Stimulated activated CD4-positive, alpha-beta T cell treated with anti-CD3 and anti-CD28 coated beads, Interleukin-15, amount 100 ng/mL, for 48 hours (primary cell): ENCODE results near the gene GAGE1.
A peak's percentile ranks its signal among the peaks of the same experiment; 100 is the strongest.
"Not testable (repeated sequence)": the region's sequence is repeated elsewhere in the genome, so short reads cannot be mapped to it uniquely, and the experiment has no call there.

ENCODE experiments used
- DNase-seq, 2 donors: peaks; one replicate each; pipeline ENCODE4 v3.0.0-alpha.2; 2020; ENCODE audit warnings: low read depth in 2 of 2

The GAGE1 gene

GRCh38 chrX:49598720-49599119, at the start of gene GAGE1:
Gene GAGE1, plus strand, starts transcription at chrX:49599020. Its CDS starts 1,155 bp downstream, at chrX:49600175.
- DNase-seq, result not testable (repeated sequence)

- not testable (repeated sequence) for DNase-seq
Observed at GRCh38 chrX:49550989-49551388, 47.8 kb upstream of the GAGE1 start, which contains the start of gene GAGE12E. Gene GAGE12E, plus strand, starts transcription at chrX:49551289. Its CDS starts 1,155 bp downstream, at chrX:49552444.

GRCh38 chrX:49560542-49560941, 38.3 kb upstream of the GAGE1 start, which contains the start of gene GAGE12F:
Gene GAGE12F, plus strand, starts transcription at chrX:49560842. Its CDS starts 1,155 bp downstream, at chrX:49561997.
- DNase-seq, result not testable (repeated sequence)

- not testable (repeated sequence) for DNase-seq
Observed at GRCh38 chrX:49568728-49569127, 30.1 kb upstream of the GAGE1 start.

- not testable (repeated sequence) for DNase-seq
Observed at GRCh38 chrX:49569152-49569551, 29.7 kb upstream of the GAGE1 start.

- not testable (repeated sequence) for DNase-seq
Observed at GRCh38 chrX:49570100-49570499, 28.7 kb upstream of the GAGE1 start, which contains the start of gene GAGE12G. Gene GAGE12G, plus strand, starts transcription at chrX:49570400. Its CDS starts 1,155 bp downstream, at chrX:49571555.

- not testable (repeated sequence) for DNase-seq
Observed at GRCh38 chrX:49579649-49580048, 19.2 kb upstream of the GAGE1 start, which contains the start of gene GAGE12H. Gene GAGE12H, plus strand, starts transcription at chrX:49579949. Its CDS starts 1,155 bp downstream, at chrX:49581104.

GRCh38 chrX:49589196-49589595, 9.6 kb upstream of the GAGE1 start, which contains the start of gene GAGE2A:
Gene GAGE2A, plus strand, starts transcription at chrX:49589496. Its CDS starts 1,155 bp downstream, at chrX:49590651.
- not testable (repeated sequence) for DNase-seq

- DNase-seq, result not testable (repeated sequence)
Observed at GRCh38 chrX:49589769-49590478, 8.9 kb upstream of the GAGE1 start.

GRCh38 chrX:49590488-49590887, 8.3 kb upstream of the GAGE1 start:
- DNase-seq, result not testable (repeated sequence)

- no peak for DNase-seq
Observed at GRCh38 chrX:49610718-49611310, 12.0 kb downstream of the GAGE1 start.

GRCh38 chrX:49618574-49618973, 19.8 kb downstream of the GAGE1 start:
- DNase-seq, result no peak

GRCh38 chrX:49627086-49627777, 28.4 kb downstream of the GAGE1 start:
- peak in 1 of 2 donors; percentile 28 for DNase-seq

GRCh38 chrX:49644991-49645637, 46.3 kb downstream of the GAGE1 start:
- DNase-seq, result no peak

- no peak for DNase-seq
Observed at GRCh38 chrX:49656533-49656932, 57.7 kb downstream of the GAGE1 start.
